ENCODE results near the gene APELA.

APELA gene

DNA sequence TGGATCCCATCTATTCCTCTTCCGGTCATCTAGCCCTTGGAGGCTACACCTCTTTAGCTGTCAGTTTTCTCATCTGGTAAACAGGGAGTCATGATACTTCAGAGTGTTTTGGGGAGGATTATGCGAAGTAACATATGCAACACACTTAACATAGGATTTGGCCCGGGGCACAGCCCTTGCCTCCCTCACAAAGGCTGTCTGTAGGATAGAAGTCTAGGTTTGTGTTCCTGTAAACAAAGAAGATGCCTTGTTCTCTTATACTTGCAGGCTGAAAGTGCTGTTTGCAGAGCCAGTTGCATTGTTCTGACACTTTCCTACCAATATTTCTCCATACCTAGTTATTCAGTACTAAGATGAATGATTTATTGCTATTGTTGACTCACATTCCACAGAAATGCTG is 2.2 kb upstream of the APELA start:
- no peaks in the 10 kb centered on the region for H3K9me3 ChIP-seq (ENCODE audit: low read length)
- no peaks in the 10 kb centered on the region for H4K20me1 ChIP-seq (ENCODE audit: insufficient read depth, low read length)
- H3K27me3 ChIP-seq (ENCODE audit: insufficient read depth, low read length): no peaks in the 10 kb centered on the region
- no peak overlapping the region for H3K4me2 ChIP-seq (ENCODE audit: low read length)
- H3K4me1 ChIP-seq (ENCODE audit: insufficient read depth, low read length, severe bottlenecking): no peaks in the 10 kb centered on the region
- H3K4me3 ChIP-seq (ENCODE audit: low read depth, low read length, poor library complexity, severe bottlenecking): no peak overlapping the region
- H3K9ac ChIP-seq (ENCODE audit: low read length): no peak overlapping the region
- no peaks in the 10 kb centered on the region for H3K9me2 ChIP-seq (ENCODE audit: low read depth, low read length)
- no peaks in the 10 kb centered on the region for H3K79me2 ChIP-seq (ENCODE audit: insufficient read depth, low read length)
- no peak overlapping the region for H3K27ac ChIP-seq (ENCODE audit: low read depth, low read length, poor library complexity, severe bottlenecking)
- TF ChIP-seq EZH2 (IDR thresholded peaks at IDR 0.05; ENCODE audit: borderline replicate concordance, low read length) (no peak), CTCF (IDR thresholded peaks at IDR 0.05; ENCODE audit: low read length) (no peak)
- H3F3A ChIP-seq (ENCODE audit: insufficient read depth, low read length): no peaks in the 10 kb centered on the region
- H3K36me3 ChIP-seq (ENCODE audit: insufficient read depth, low read length): no peaks in the 10 kb centered on the region
- no peak overlapping the region for H2AFZ ChIP-seq (ENCODE audit: low read length)

GRCh38 chr4:164880489-164881262 is 3.7 kb downstream of the APELA start:
- H2AFZ ChIP-seq (ENCODE audit: low read length): no peak overlapping the region
- no peaks in the 10 kb centered on the region for H3K36me3 ChIP-seq (ENCODE audit: insufficient read depth, low read length)
- no peaks in the 10 kb centered on the region for H3K9me3 ChIP-seq (ENCODE audit: low read length)
- H3K4me2 ChIP-seq (ENCODE audit: low read length): no peak overlapping the region
- H3K4me3 ChIP-seq (ENCODE audit: low read depth, low read length, poor library complexity, severe bottlenecking): no peak overlapping the region
- H3K9me2 ChIP-seq (ENCODE audit: low read depth, low read length): no peaks in the 10 kb centered on the region
- no peak for TF ChIP-seq EZH2 (IDR thresholded peaks at IDR 0.05; ENCODE audit: borderline replicate concordance, low read length)
- no peak for TF ChIP-seq CTCF (IDR thresholded peaks at IDR 0.05; ENCODE audit: low read length)
- no peak overlapping the region for H3K9ac ChIP-seq (ENCODE audit: low read length)
- H3K79me2 ChIP-seq (ENCODE audit: insufficient read depth, low read length): no peaks in the 10 kb centered on the region
- no peak overlapping the region for H3K27ac ChIP-seq (ENCODE audit: low read depth, low read length, poor library complexity, severe bottlenecking)
- no peaks in the 10 kb centered on the region for H3F3A ChIP-seq (ENCODE audit: insufficient read depth, low read length)
- H3K4me1 ChIP-seq (ENCODE audit: insufficient read depth, low read length, severe bottlenecking): no peaks in the 10 kb centered on the region
- H3K27me3 ChIP-seq (ENCODE audit: insufficient read depth, low read length): no peaks in the 10 kb centered on the region
- H4K20me1 ChIP-seq (ENCODE audit: insufficient read depth, low read length): no peaks in the 10 kb centered on the region

DNA sequence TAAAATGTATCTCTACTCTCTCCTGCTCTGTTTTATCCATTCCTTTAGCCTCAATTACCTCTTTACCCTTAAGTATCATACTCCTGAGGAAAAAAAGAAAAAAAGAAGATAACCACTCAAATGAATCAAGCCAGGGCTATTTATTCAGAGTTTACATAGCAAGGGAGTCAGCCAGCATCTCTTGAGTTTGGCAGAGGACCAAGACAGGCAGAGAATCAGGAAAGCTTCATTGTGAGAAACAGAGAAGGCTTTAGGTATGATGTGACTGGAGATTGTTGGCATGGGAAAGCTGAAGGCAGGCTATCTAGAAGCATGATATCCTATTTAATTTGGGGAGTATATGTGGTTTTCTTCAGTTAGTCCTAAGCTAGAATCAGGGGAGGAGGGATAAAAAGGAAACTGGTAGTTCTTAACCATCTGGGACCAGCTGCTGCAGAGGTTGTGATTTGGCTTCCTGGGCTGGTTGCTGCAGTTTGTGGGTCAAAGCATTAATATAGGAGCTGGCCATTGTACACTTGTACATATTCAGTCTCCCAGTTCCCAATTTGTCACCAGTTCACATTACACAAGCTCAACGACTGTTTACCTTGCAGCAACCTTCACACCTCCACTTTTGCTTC is 11.2 kb downstream of the APELA start:
- no peak overlapping the region for H3K4me3 ChIP-seq (ENCODE audit: low read depth, low read length, poor library complexity, severe bottlenecking)
- H3K9me2 ChIP-seq (ENCODE audit: low read depth, low read length): no peaks in the 10 kb centered on the region
- no peaks in the 10 kb centered on the region for H3K36me3 ChIP-seq (ENCODE audit: insufficient read depth, low read length)
- no peaks in the 10 kb centered on the region for H3K79me2 ChIP-seq (ENCODE audit: insufficient read depth, low read length)
- no peaks in the 10 kb centered on the region for H4K20me1 ChIP-seq (ENCODE audit: insufficient read depth, low read length)
- H3K4me1 ChIP-seq (ENCODE audit: insufficient read depth, low read length, severe bottlenecking): no peaks in the 10 kb centered on the region
- no peak overlapping the region for H3K27ac ChIP-seq (ENCODE audit: low read depth, low read length, poor library complexity, severe bottlenecking)
- no peaks in the 10 kb centered on the region for H3K9me3 ChIP-seq (ENCODE audit: low read length)
- no peaks in the 10 kb centered on the region for H3K27me3 ChIP-seq (ENCODE audit: insufficient read depth, low read length)
- H3K9ac ChIP-seq (ENCODE audit: low read length): no peak overlapping the region
- no peak overlapping the region for H2AFZ ChIP-seq (ENCODE audit: low read length)
- no peak for TF ChIP-seq EZH2 (IDR thresholded peaks at IDR 0.05; ENCODE audit: borderline replicate concordance, low read length)
- TF ChIP-seq CTCF (IDR thresholded peaks at IDR 0.05; ENCODE audit: low read length): no peak
- H3K4me2 ChIP-seq (ENCODE audit: low read length): no peak overlapping the region
- no peaks in the 10 kb centered on the region for H3F3A ChIP-seq (ENCODE audit: insufficient read depth, low read length)

All from OCI-LY1 (cell line).